Spleen (tissue), 11 donors: ENCODE results near the gene CCDC197. TPM values are rescaled to one million over a fixed set of nuclear protein-coding genes. Genes with fewer than 3 reads are reported as not detected.

Experiments
- DNase-seq: peaks from one replicate; pipeline ENCODE4 v3.0.0-alpha.2; 2020
- H3K27ac ChIP-seq, 8 donors: fragments of 200-600 bp; sonication (generic) in 7 of 8; 1 replicate in 4 of 8; 2 replicates in 4 of 8; pipeline versions ENCODE4 v1.5.0 to v1.8.0; 2016 to 2021; ENCODE audit warnings: inconsistent platforms in 4 of 8, mild to moderate bottlenecking in 4 of 8, moderate library complexity in 1 of 8
- H3K27me3 ChIP-seq, 7 donors: fragments of 200-600 bp; sonication (generic) in 6 of 7; replicated peaks in 1 of 7; 1 replicate in 4 of 7; 2 replicates in 3 of 7; pipeline versions ENCODE4 v1.5.0 to v1.8.0; 2016 to 2021; ENCODE audit warnings: inconsistent platforms in 3 of 7, mild to moderate bottlenecking in 1 of 7
- H3K36me3 ChIP-seq, 6 donors: fragments of 200-600 bp; sonication (generic) in 5 of 6; 1 replicate in 4 of 6; 2 replicates in 2 of 6; pipeline versions ENCODE4 v1.5.0 to v1.8.0; 2016 to 2021; ENCODE audit warnings: inconsistent platforms in 2 of 6
- H3K4me1 ChIP-seq, 6 donors: fragments of 200-600 bp; sonication (generic) in 5 of 6; 1 replicate in 3 of 6; 2 replicates in 3 of 6; pipeline versions ENCODE4 v1.5.0 to v1.8.0; 2016 to 2021; ENCODE audit warnings: inconsistent platforms in 3 of 6
- H3K4me3 ChIP-seq, 8 donors: fragments of 200-600 bp; sonication (generic) in 7 of 8; 1 replicate in 4 of 8; 2 replicates in 4 of 8; pipeline versions ENCODE4 v1.5.0 to v1.8.0; 2016 to 2021; ENCODE audit warnings: inconsistent platforms in 4 of 8, mild to moderate bottlenecking in 4 of 8, moderate library complexity in 2 of 8
- H3K9me3 ChIP-seq, 8 donors: fragments of 200-600 bp; sonication (generic) in 7 of 8; 1 replicate in 4 of 8; 2 replicates in 4 of 8; pipeline versions ENCODE4 v1.5.0 to v1.8.0; 2016 to 2021; ENCODE audit warnings: inconsistent platforms in 4 of 8
- CTCF ChIP-seq, 11 experiments: fragments of 200-600 bp in 7 of 11; fragments of 450-650 bp in 4 of 11; sonication (generic) in 4 of 11; IDR thresholded peaks in 8 of 11; conservative IDR thresholded peaks in 3 of 11; 1 replicate in 7 of 11; 2 replicates in 4 of 11; pipeline versions ENCODE4 v1.4.0 to v1.8.0; 2016 to 2021; ENCODE audit warnings: antibody characterized with exemption in 11 of 11, inconsistent platforms in 4 of 11, mild to moderate bottlenecking in 1 of 11
- POLR2A ChIP-seq, 3 donors: fragments of 450-650 bp; IDR thresholded peaks; one replicate each; pipeline ENCODE4 v1.5.1; 2017; ENCODE audit warnings: antibody characterized with exemption in 3 of 3, mild to moderate bottlenecking in 1 of 3
- POLR2AphosphoS5 ChIP-seq, 3 donors: sonication (generic); formaldehyde crosslinking; IDR thresholded peaks; one replicate each; pipeline ENCODE4 v1.5.1; 2017; ENCODE audit warnings: antibody characterized with exemption in 3 of 3
- WGBS, 5 donors: extraction: QIAGEN DNeasy Blood & Tissue Kit in 3 of 5; methylation state at CpG; one replicate each; pipeline versions ENCODE4 v1.1.5 to v1.1.7; 2013 to 2018; 5-methylcytosine and 5-hydroxymethylcytosine counted together
- intact Hi-C: fragments of 100-400 bp; cut with DNase I; formaldehyde crosslinking; loops from one replicate; pipeline ENCODE4 v1.15.0; 2023; ENCODE audit warnings: low total_unique reads
- polyA plus RNA-seq, 3 donors: library from polyadenylated mRNA; stranded (reverse); fragments of 200-250 nt; gene quantifications; one replicate each; pipeline ENCODE4 v1.2.1, GENCODE V29; 2013
- total RNA-seq, 7 donors: library from RNA; depleted of rRNA in 3 of 7; stranded (reverse); fragments of >200 nt in 3 of 7; fragmentation: NEBNext Ultra II Directional in 4 of 7; extraction: Animal tissue kit (Norgen Biotek cat#: 25700) in 4 of 7; gene quantifications; one replicate each; pipeline versions ENCODE4 v1.1.0 to v1.2.1, GENCODE V29; 2016 to 2021
- donor health status: healthy with polysubstance abuse.
- donor health status: DM: no; HTN: no; CAD: no; lungs with moderate emphysema.
- donor health status: DM: no; HTN: no; CAD: no.
- donor health status: Bipolar disorder and iron deficiency.
- donor health status: healthy.
- donor health status: DM: no; HTN: no; CAD: no.
- donor health status: DM: yes; HTN: yes; CAD: no.

CCDC197 gene
- total and polyA plus RNA-seq, 10 donors: not detected

GRCh38 chr14:93998871-93999403 is 1.8 kb downstream of the CCDC197 start:
- peaks cover 0 to 73% (median 11%) of the 10 kb centered on the region in 7 donors for H3K27me3 ChIP-seq
- H3K36me3 ChIP-seq: no peaks in the 10 kb centered on the region
- WGBS, 5 donors: 56 to 100% (median 82%) methylated on average over 3 to 7 of the region's 7 CpGs
- DNase-seq: no peak
- intact Hi-C loops: no loop called here
- no peak overlapping the region for H3K27ac ChIP-seq
- no peaks in the 10 kb centered on the region for H3K9me3 ChIP-seq
- peaks cover 0 to 11% (median 8%) of the 10 kb centered on the region in 6 donors for H3K4me1 ChIP-seq
- no peak overlapping the region for H3K4me3 ChIP-seq
- no peak for TF ChIP-seq POLR2AphosphoS5 (IDR thresholded peaks at IDR 0.05)
- no peak for TF ChIP-seq CTCF (IDR thresholded peaks at IDR 0.05 in 8 of 11, conservative IDR thresholded peaks at IDR 0.05 in 3 of 11)
- no peak for TF ChIP-seq POLR2A (IDR thresholded peaks at IDR 0.05)

- H3K4me1 ChIP-seq: peaks cover 0 to 11% (median 8%) of the 10 kb centered on the region in 6 donors
- no peak overlapping the region for H3K4me3 ChIP-seq
- no peaks in the 10 kb centered on the region for H3K9me3 ChIP-seq
- 70 to 81% (median 74%) methylated on average over 8 of the region's 8 CpGs for WGBS, 5 donors
- no peak overlapping the region for H3K27ac ChIP-seq
- TF ChIP-seq POLR2AphosphoS5 (IDR thresholded peaks at IDR 0.05) (no peak), POLR2A (IDR thresholded peaks at IDR 0.05) (no peak), CTCF (IDR thresholded peaks at IDR 0.05 in 8 of 11, conservative IDR thresholded peaks at IDR 0.05 in 3 of 11) (no peak)
- no peaks in the 10 kb centered on the region for H3K36me3 ChIP-seq
- peaks cover 0 to 80% (median 11%) of the 10 kb centered on the region in 7 donors for H3K27me3 ChIP-seq
- DNase-seq: no peak
- intact Hi-C loops: no loop called here
Observed at GRCh38 chr14:93999573-93999972, 2.5 kb downstream of the CCDC197 start.

GRCh38 chr14:94000267-94000666 is 3.2 kb downstream of the CCDC197 start:
- Histone ChIP-seq H3K27me3 (peaks cover 0 to 82% (median 11%) of the 10 kb centered on the region in 7 donors), H3K9me3 (no peaks in the 10 kb centered on the region), H3K4me3 (no peak overlapping the region), H3K36me3 (no peaks in the 10 kb centered on the region), H3K27ac (no peak overlapping the region), H3K4me1 (peaks cover 0 to 11% (median 8%) of the 10 kb centered on the region in 6 donors)
- WGBS, 5 donors: 75 to 87% (median 86%) methylated on average over 6 of the region's 6 CpGs
- DNase-seq: no peak
- TF ChIP-seq CTCF (IDR thresholded peaks at IDR 0.05 in 8 of 11, conservative IDR thresholded peaks at IDR 0.05 in 3 of 11) (no peak), POLR2AphosphoS5 (IDR thresholded peaks at IDR 0.05) (no peak), POLR2A (IDR thresholded peaks at IDR 0.05) (no peak)
- intact Hi-C loops: loop anchor here (2.0 kb wide), 1 partner anchor 61 kb away; no protein-coding TSS in a partner anchor

GRCh38 chr14:94001016-94001415 is 3.9 kb downstream of the CCDC197 start:
- Histone ChIP-seq H3K27ac (no peak overlapping the region), H3K27me3 (peaks cover 0 to 74% (median 11%) of the 10 kb centered on the region in 7 donors), H3K4me3 (no peak overlapping the region), H3K36me3 (no peaks in the 10 kb centered on the region), H3K9me3 (no peaks in the 10 kb centered on the region), H3K4me1 (peaks cover 0 to 11% (median 8%) of the 10 kb centered on the region in 6 donors)
- DNase-seq: no peak
- 67 to 78% (median 74%) methylated on average over 11 to 13 of the region's 13 CpGs for WGBS, 5 donors
- TF ChIP-seq CTCF (IDR thresholded peaks at IDR 0.05 in 8 of 11, conservative IDR thresholded peaks at IDR 0.05 in 3 of 11) (no peak), POLR2AphosphoS5 (IDR thresholded peaks at IDR 0.05) (no peak), POLR2A (IDR thresholded peaks at IDR 0.05) (no peak)
- intact Hi-C loops: loop anchor here (2.0 kb wide), 1 partner anchor 62 kb away; no protein-coding TSS in a partner anchor
